IPS-NIHi7 (cell line): ENCODE results near the gene USP30.
"Not testable (repeated sequence)": the region's sequence is repeated elsewhere in the genome, so short reads cannot be mapped to it uniquely, and the experiment has no call there.

Source experiments
- DNase-seq: peaks from one replicate; pipeline ENCODE4 v3.0.0; 2012; ENCODE audit warnings: mixed read lengths; ENCODE audit errors: extremely low spot score

Gene USP30, protein sequence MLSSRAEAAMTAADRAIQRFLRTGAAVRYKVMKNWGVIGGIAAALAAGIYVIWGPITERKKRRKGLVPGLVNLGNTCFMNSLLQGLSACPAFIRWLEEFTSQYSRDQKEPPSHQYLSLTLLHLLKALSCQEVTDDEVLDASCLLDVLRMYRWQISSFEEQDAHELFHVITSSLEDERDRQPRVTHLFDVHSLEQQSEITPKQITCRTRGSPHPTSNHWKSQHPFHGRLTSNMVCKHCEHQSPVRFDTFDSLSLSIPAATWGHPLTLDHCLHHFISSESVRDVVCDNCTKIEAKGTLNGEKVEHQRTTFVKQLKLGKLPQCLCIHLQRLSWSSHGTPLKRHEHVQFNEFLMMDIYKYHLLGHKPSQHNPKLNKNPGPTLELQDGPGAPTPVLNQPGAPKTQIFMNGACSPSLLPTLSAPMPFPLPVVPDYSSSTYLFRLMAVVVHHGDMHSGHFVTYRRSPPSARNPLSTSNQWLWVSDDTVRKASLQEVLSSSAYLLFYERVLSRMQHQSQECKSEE

DNA sequence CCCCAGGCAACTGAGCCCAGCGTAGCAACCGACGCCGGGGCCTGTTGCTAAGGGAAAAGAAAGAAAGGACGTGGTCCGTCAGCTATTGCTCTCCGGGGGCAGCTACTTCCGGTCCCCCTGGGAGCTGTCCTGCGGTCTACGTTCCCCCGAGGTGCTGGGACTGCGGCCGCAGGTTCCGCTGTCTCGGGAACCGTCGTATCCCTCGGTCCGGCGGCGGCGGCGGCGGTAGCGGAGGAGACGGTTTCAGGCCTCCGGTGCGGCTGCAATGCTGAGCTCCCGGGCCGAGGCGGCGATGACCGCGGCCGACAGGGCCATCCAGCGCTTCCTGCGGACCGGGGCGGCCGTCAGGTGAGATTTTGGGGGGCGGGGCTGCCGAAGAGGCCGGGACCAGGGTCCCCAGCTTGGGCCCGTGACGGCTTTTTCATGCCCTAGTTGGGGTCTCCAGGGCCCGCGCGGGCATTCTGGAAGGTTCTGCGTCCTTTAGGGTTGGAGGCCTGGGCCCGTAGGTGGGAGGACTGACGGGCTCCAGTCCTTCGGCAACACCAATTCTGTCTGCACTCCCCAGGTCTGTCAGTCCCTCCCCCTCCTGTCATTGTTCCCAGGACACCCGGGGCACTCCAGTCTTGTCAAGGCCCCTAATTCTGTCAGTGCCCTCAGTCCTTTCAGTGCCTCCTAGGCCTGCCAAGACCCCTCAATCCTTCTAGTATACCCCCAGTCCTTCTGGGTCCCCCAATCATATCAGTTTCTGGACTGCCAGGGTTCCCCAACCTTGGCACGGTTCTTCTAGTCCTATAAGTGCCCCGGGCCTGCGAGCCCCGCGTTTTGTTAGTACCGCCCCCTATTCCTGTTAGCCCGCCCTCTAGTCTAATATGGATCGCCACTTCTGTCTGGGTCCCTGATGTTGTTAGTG lies at the start of gene USP30:
Gene USP30, plus strand, starts transcription at position 163 of the 910 bp plus-strand sequence. Its CDS starts 103 bp downstream, at position 266.
- DNase-seq, result peak; percentile 98

DNA sequence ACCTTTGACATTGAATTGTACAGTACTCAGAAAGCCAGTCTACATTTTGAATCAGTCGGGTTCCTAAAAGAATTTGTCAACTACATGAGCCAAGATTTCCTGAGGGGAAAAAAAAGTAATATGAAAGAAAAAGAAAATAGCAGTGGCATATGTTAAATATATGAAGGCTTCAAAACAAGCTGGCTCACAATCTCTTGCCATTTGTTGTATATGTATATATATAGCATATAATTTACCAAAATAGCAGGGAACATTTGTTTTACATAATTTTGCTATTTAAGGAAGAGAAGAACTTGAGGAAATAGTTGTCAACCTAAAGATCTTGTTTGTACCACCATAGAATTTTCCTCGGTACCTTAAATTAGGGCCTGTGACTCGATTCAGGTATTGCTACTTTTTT lies 48.4 kb upstream of the USP30 start:
- no peak for DNase-seq

DNA sequence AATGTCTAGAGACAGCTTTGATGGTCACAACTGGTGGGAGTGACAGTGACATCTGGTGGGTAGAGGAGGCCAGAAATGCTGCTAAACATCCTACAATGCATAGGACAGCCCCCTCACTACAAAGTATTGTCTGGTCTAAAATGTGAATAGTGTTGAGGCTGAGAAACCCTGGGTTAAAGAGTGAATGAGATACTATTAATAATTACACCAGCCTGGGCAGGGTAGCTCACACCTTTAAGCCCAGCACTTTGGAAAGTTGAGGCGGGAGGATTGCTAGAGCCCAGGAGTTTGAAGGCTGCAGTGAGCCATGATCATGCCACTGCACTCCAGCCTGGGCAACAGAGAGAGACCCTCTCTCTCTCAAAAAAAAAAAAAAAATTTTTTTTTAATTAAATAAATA lies 42.6 kb upstream of the USP30 start:
- peak; percentile 10 for DNase-seq

DNA sequence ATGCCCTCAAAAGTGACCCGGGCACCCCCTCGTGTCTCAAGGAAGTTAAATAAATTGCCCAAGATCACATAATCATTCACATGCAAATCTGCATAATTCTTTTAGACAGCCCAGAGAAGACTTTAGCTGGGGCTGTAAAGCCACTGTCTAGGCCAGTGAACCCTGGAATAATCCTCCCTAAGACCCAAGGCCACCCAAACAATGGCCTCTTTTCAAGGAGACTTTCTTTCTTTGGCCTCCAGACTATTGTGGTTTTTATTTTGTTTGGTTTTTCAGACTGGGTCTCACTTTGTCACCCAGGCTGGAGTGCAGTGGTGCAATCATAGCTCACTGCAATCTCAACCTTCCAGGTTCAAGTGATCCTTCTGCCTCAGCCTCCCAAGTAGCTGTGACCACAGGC lies 42.1 kb upstream of the USP30 start:
- DNase-seq, result no peak

DNA sequence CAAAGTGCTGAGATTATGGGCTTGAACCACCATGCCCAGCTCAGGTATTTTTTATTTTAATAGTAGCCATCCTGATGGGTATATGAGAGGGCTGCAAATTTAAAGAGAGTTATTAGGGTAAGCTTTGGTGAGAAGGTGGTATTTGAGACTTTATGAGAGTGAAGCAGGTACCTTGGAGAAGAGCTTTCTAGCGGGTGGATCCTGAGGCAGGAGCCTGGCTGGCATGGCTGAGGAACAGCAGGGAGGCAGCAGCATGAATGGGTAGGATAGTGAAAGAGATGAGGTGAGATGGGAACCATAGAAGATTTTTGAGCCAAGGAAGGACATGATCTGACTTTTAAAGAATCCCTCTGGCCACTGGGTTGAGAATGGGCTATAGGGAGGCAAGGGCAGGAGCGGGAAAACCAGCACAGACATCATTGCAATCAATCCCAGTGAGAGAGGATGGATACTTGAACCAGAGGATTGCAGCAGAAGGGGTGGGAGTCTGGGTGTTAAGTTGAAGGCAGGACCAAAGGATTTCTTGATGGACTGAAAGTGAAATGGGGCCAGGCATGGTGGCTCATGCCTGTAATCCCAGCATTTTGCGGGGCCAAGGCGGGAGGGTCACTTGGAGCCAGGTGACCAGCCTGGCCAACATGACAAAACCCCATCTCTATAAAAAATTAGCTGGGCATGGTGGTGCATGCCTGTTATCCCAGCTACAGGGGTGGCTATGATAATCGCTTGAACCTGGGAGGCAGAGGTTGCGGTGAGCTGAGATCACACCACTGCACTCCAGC lies 37.2 kb upstream of the USP30 start:
- no peak for DNase-seq

DNA sequence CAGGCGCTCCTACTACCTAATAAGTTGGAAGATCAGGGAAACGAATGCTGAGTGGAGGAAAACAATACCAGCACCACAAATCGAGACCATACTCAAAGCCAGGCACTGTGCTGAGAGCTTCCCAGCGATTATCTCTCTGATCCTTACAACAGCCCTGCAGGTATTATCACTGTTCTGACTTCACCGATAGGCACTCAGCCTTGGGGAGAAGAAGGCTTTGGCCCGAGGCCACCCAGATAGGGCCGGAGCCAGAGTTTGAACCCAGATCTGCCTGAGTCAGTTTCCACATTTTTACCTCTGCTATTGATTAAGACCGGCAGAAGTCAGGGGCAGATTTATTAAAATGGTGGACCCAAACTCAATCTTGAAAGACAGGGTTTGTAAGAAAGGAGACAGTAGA lies 36.4 kb upstream of the USP30 start:
- DNase-seq, result no peak

DNA sequence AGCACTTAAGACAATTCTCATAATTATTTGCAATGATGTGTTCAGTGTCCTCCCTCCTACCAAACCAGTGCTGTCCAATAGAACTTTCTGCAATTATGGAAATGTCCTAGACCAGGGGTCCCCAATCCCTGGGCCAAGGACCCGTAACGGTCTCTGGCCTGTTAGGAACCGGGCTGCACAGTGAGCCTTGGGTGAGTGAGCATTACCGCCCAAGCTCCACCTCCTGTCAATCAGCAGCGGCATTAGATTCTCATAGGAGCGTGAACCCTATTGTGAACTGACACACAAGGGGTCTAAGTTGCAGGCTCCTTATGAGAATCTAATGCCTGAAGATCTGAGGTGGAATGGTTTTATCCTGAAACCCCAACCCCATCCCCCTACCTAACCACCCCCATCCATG lies 35.4 kb upstream of the USP30 start:
- no peak for DNase-seq

DNA sequence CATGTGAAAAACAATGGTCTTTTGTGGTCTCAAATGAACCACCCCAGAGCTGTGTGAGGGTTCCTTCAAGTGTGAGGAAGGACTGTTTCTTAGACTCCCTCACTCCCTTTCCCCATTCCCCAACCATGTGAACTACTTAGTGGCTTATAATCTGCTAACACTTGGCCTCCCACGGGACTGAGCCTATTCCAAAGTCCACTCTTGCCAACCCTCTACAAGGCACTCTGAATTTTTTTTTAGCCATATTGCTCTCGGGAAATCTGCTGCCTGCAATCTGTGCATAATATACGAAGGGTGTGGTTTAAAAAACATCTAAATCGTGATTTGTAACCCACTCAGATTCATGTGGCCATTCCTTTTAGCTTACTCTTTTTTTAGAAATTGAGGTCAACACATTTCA lies 34.1 kb upstream of the USP30 start:
- no peak for DNase-seq

DNA sequence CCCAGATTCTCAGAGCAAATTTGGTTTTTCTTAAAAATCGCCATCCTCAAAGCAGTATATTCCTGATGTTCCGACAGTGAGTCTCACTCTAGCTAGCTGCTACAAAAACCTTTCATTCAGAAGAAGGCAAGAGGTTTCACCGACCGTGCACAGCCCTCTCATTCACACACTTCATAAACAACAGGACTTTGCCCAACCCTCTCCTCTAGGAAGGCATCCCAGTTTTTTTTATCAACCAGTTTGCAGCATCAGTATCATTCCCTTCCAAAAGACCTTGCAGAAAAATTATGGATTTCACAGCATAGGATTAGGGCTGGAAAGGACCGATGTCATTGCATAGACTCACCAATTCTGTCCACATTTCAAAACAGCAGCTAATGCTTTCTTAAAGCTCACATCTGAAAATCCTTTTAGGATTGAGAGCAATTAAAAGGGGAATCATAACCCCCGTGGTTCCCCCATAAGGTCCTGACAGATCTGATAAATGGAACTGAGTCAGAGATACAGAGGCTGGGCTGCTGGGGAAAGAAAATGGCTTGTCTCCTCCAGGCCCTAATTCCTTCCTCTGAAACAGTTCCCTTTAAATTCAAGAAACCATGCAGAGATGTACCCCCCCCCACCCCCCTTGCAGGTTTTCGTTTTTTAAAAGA lies 32.1 kb upstream of the USP30 start:
- DNase-seq, result no peak

DNA sequence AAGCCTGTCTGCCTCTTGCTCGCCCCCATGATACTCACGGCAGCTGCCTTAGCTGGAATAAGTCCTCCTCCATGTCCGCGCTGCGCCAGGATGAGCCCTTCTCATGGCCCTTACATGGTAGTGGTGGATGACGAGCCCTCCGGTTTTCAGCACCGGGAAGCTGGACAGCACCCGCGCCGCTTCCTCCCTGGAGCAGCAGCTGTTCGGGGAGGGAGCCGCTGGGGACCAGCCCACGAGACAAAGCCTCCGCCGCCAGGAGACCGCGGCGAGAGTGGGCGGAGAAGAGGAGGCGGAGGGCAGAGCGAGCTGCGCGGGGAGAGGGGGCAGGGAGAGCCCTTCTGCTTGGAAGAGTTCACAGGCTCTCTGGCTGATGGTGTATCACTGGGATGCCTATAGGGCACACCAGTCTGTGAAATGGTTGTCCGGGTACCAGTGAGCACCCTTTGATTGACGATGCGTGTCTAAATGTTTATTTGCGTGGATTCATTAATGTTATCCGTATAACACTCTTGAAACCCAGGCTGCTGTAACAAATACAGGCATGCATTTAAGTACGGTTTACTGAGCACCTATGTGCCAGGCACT lies 31.5 kb upstream of the USP30 start, which contains the start of gene SVOP:
Gene SVOP, minus strand, starts transcription at position 273 of the 585 bp plus-strand sequence. Its CDS starts 200 bp downstream, at position 73.
- peak; percentile 97 for DNase-seq

DNA sequence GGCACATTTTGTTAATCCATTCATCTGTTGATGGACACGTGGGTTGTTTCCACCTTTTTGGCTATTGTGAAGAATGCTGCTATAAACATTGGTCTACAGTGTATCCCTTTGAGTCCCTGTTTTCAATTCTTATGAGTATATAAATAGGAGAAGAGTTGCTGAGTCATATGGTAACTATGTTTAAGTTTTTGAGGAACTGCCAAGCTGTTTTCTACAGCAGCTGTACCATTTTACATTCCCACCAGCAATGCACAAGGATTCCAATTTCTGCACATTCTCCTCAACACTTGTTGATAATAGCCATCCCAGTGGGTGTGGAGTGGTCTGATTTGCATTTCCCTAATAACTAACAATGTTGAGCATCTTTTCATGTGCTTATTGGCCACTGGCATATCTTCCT lies 24.6 kb upstream of the USP30 start:
- DNase-seq, result no peak

DNA sequence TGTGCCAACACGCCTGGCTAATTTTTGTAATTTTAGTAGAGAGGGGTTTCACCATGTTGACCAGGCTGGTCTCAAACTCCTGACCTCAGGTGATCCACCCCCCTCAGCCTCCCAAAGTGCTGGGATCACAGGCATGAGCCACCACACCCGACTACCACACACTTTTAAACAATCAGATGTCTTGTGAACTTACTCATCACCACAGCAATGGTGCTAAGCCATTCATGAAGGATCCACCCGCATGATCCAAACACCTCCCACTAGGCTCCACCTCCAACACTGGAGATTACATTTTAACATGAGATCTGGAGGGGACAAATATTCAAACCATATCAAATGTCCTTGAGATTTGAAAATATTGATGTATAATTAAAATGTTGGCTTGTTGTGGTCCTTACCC lies 23.8 kb upstream of the USP30 start:
- not testable (repeated sequence) for DNase-seq

DNA sequence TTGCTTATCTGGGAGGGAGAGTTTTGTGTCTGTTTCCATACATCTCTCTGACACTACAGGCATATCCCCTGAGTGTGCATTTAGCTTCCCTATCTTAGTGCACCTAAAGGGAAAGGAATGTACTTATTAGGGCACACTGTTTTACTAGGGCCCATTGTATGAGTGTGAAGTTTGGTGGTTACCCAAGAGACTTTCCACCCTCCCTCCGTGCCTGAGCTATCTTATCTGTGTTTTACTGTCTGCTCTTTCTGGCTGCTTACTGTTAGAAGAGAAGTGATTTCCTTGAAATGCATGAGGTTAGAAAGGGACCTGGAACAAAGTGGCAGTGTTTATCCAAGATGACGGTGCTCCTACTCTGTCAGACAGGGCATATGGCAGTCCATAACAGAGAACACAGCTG lies 23.0 kb upstream of the USP30 start:
- no peak for DNase-seq

DNA sequence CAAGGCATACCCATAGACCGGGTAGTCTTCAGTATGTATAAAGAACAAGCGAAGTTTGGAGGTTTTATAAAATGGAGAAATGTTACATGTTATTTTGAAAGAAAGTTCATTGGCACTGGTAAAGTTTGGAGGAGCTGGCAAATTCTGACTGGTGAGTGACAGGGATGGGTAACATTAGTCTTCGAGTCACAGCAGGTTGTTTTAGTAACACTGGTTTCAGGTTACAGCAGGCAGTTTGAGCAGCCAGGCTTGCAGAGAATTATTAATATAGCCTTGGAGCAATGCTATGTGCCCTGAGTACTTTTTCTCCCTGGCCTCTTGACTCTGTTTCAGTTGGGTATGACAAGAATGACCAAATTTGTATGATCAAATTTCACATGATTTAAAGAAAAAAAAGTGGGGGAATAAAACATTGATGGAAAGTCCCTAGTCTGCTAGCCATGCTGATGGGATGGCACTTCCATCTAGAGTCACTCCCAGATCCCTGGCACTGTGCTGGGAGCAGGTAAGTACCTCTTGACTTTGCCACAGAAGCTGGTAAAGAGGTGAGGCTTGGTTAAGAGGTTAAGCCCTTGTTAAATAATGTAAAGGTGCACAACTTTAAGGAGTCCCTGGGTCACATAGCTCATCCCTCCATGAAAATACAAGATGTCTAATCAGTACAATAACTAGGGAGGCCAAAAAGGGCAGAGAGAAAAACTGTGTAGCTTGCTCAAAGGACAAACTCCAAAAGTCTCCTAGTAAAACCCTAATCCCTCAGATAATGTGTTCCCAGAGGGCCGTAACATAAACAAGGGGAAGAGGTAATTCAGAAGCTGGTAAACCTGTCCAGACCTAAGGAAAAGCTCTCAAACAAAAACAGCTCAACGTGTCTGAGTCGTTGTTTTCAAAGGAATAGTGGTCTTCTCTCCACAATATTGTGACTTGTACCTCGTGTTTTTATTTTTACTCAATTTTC lies 18.9 kb upstream of the USP30 start:
- no peak for DNase-seq

DNA sequence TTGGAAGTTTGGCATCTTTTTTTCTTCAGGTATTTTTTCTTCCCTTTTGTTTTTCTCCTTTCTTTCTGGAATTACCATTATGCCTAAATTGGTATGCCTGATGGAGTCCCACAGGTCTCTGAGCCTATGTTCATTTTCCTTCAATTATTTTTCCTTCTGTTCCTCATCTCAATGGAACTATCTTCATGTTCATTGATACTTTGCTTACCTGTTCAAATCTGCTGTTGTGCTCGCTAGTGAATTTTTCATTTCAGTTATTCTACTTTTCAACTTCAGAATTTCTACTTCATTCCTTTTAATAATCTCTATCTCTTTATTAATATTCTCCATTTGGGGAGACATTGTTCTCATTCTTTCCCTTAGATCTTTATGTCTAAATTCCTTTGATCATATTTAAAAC lies 15.4 kb upstream of the USP30 start:
- no peak for DNase-seq

DNA sequence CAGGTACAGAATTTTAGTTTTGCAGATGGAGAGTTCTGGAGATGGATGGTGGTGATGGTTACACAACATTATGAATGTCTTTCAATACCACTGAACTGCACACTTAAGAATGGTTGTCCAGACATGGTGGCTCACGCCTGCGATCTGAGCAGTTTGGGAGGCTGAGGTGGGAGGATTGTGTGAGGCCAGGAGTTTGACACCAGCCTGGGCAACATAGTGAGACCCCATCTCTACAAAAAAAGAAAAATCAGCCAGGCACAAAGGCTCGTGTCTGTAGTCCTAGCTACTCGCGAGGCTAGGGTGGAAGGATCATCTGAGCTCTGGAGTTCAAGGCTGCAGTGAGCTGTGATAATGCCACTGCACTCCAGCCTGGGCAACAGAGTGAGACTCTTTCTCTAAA lies 8.1 kb upstream of the USP30 start:
- no peak for DNase-seq

DNA sequence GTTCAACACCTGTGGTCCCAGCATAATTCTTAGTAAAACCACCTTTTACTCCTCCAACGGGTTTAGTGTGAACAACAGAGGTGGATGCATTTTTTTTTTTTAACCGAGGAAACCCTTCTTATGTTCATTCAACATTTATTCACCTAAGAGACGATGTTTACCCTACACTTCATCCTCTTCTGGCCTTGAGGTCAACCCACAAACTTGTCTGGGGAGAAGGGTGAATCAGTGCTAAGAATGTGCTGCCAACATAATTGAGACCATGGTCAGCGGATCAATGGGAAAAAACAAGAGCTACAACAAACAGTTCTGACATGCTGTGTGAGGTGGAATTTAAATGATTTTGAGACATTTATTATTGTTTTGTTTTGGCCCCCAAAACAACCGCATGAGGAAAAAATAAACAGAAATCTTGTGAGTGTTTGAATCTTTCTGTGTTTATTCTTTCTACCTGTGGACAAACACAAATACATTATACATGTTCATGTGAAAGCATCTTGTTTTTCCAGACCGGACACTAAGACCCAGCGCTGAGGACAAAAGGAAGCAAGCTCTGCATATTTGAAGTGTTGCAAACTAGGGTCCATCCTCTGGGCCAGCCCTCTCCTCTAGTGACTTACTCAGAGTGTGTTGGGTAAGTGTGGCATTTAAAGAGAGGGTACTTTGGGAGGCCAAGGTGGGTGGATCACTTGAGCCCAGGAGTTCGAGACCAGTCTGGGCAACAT lies 5.1 kb upstream of the USP30 start:
- DNase-seq, result no peak

DNA sequence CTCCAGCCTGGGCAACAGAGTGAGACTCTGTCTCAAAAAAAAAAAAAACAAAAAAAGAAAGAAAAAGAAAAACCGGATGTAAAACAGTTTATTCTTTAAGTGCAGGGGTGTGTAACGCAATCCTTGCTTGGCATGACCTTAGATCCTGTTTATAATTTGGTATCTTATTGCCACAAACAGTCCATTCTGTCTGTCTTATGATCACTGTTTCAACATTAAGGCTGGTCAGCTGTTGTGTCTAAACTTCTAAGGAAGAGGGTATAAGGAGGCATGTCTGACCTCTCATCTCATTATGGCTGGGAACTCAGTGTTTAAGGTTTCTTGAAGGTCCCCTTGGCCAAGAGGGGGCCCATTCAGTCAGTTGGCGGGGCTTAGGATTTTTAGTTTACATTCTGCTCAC lies 3.7 kb upstream of the USP30 start:
- DNase-seq, result not testable (repeated sequence)

DNA sequence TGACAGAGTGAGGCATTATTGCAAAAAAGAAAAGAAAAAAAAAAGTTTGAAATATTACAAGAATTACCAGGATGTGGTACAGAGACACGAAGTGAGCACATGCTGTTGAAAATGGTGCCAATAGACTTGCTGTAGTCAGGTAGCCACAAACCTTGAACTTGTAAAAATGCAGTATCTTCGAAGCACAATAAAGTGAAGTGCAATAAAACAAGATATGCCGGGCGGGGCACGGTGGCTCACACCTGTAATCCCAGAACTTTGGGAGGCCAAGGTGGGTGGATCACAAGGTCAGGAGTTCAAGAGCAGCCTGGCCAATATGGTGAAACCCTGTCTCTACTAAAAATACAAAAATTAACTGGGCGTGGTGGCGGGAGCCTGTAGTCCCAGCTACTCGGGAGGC lies 2.6 kb upstream of the USP30 start:
- not testable (repeated sequence) for DNase-seq
